ENCODE measurements around the gene SH2D1A. TPM values are rescaled to one million over a fixed set of nuclear protein-coding genes. Genes with fewer than 3 reads are reported as not detected.

Gene SH2D1A
- total and polyA plus RNA-seq, 10 of the 15 experiments (the other 5 are each of a cell fraction or from before 2014, with no cell fraction given): 0.33 to 8.8 (median 0.54) TPM; not detected in 1

- TF ChIP-seq, protein P1, sequence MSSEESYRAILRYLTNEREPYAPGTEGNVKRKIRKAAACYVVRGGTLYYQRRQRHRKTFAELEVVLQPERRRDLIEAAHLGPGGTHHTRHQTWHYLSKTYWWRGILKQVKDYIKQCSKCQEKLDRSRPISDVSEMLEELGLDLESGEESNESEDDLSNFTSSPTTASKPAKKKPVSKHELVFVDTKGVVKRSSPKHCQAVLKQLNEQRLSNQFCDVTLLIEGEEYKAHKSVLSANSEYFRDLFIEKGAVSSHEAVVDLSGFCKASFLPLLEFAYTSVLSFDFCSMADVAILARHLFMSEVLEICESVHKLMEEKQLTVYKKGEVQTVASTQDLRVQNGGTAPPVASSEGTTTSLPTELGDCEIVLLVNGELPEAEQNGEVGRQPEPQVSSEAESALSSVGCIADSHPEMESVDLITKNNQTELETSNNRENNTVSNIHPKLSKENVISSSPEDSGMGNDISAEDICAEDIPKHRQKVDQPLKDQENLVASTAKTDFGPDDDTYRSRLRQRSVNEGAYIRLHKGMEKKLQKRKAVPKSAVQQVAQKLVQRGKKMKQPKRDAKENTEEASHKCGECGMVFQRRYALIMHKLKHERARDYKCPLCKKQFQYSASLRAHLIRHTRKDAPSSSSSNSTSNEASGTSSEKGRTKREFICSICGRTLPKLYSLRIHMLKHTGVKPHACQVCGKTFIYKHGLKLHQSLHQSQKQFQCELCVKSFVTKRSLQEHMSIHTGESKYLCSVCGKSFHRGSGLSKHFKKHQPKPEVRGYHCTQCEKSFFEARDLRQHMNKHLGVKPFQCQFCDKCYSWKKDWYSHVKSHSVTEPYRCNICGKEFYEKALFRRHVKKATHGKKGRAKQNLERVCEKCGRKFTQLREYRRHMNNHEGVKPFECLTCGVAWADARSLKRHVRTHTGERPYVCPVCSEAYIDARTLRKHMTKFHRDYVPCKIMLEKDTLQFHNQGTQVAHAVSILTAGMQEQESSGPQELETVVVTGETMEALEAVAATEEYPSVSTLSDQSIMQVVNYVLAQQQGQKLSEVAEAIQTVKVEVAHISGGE (CRISPR knock-in tag; IDR thresholded peaks at IDR 0.05): no peak
- TF ChIP-seq ATF7 (IDR thresholded peaks at IDR 0.05; ENCODE audit: low read depth) (no peak), TAF1 (IDR thresholded peaks at IDR 0.05; ENCODE audit: borderline replicate concordance, low read depth, low read length) (no peak), MEF2B (IDR thresholded peaks at IDR 0.05; ENCODE audit: partially characterized antibody, poor library complexity, severe bottlenecking) (no peak), MYC (IDR thresholded peaks at IDR 0.05; ENCODE audit: insufficient read depth, insufficient read length, insufficient replicate concordance, low read length, severe bottlenecking) (no peak)
Measured at GRCh38 chrX:124386401-124386800, 40.0 kb downstream of the SH2D1A start (continued).

DNA sequence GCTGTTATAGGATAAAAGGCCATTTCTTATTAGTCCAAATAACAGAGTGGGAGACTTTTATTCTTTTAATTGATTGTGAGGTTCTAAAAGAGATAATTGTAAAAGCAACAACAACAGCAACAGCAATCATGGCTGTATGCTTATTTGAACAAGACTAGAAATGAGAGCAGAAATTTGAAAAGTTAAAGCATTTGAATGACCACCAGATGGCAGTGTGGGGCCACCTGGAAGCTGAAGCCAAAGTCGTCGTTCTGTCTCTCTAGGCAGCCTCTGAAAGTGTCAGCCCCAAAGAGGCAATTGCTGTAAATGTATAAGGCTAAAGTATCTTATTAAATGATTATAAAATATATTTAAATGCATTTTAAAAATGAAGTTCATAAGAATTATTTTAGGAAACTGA, 42.2 kb downstream of the SH2D1A start:
- intact Hi-C loops (cut with micrococcal nuclease; ENCODE audit: unreplicated experiment): loop anchor here (5.0 to 10.0 kb wide), 2 partner anchors 176 to 294 kb away; no protein-coding TSS in a partner anchor
- H3K36me3 ChIP-seq (ENCODE audit: control insufficient read depth in 2 of 2, insufficient read depth in 2 of 2, low read length in 1 of 2): no peaks in the 10 kb centered on the region
- FAIRE-seq (peak; percentile 41), DNase-seq (ENCODE audit: low read depth, low spot score) (no peak), ATAC-seq (peak; percentile 91)
- TF ChIP-seq TCF3 (IDR thresholded peaks at IDR 0.05; ENCODE audit: borderline replicate concordance, insufficient read depth, low read depth, low read length) (no peak), RAD21 (IDR thresholded peaks at IDR 0.05; ENCODE audit: insufficient read depth, low read depth, low read length) (peak; percentile 68), CTCF (IDR thresholded peaks at IDR 0.05 in 2 of 3, conservative IDR thresholded peaks at IDR 0.05 in 1 of 3; ENCODE audit: control insufficient read depth in 2 of 3, extremely low read depth in 1 of 3, insufficient read depth in 1 of 3, low read depth in 3 of 3, low read length in 3 of 3) (peak; percentile 62 to 73 (median 65)), SMC3 (IDR thresholded peaks at IDR 0.05; ENCODE audit: borderline replicate concordance, low read length) (peak; percentile 63; the same call in 1 of the 2 replicates)
- POLR2A ChIA-PET: no interaction called here
- no peaks in the 10 kb centered on the region for H3K79me2 ChIP-seq (ENCODE audit: control insufficient read depth, insufficient read depth, low read length)
- RAD21 ChIA-PET (ENCODE audit: unreplicated experiment): no interaction called here
- H3K9me3 ChIP-seq (replicated peaks; ENCODE audit: control insufficient read depth, insufficient read depth, low read length): no peaks in the 10 kb centered on the region
- no peak overlapping the region for H2AFZ ChIP-seq (ENCODE audit: control insufficient read depth, low read depth, low read length)
- H3K4me1 ChIP-seq (ENCODE audit: control insufficient read depth, insufficient read depth, low read length): peaks cover 3% of the 10 kb centered on the region; the same call in 1 of the 2 replicates
- H4K20me1 ChIP-seq (ENCODE audit: control insufficient read depth, insufficient read depth): no peaks in the 10 kb centered on the region
- H3K4me3 ChIP-seq: no peak overlapping the region
- BruUV-seq (replicated peaks): no TSS peak
- in situ Hi-C loops (cut with MboI): no loop called here
- CTCF ChIA-PET: interaction anchor here (0.6 to 3.6 kb wide), 6 partner anchors 12 to 784 kb away, joined by 3 to 11 read pairs (median 3); no protein-coding TSS in a partner anchor
- no peak overlapping the region for H3K27ac ChIP-seq (ENCODE audit: control insufficient read depth, insufficient read depth)
- no peaks in the 10 kb centered on the region for H3K27me3 ChIP-seq (replicated peaks in 1 of 2; ENCODE audit: control insufficient read depth in 2 of 2, insufficient read depth in 2 of 2, low read length in 1 of 2)
- WGBS (ENCODE audit: insufficient coverage, insufficient replicate concordance, low lambda C conversion rate, missing lambda C conversion rate): 0% methylated on average over 2 of the region's 2 CpGs
- no peak overlapping the region for H3K4me2 ChIP-seq (ENCODE audit: control insufficient read depth, insufficient read depth)
- H3K9ac ChIP-seq (ENCODE audit: control insufficient read depth, insufficient read depth, low read length): no peak overlapping the region
- SMC1A ChIA-PET (ENCODE audit: uncharacterized antibody, unreplicated experiment): interaction anchor here (0.7 to 2.4 kb wide), 7 partner anchors 8 to 388 kb away, joined by 3 to 8 read pairs (median 3); no protein-coding TSS in a partner anchor
